ENCODE measurements around the gene ABCF3.

ABCF3 gene

DNA sequence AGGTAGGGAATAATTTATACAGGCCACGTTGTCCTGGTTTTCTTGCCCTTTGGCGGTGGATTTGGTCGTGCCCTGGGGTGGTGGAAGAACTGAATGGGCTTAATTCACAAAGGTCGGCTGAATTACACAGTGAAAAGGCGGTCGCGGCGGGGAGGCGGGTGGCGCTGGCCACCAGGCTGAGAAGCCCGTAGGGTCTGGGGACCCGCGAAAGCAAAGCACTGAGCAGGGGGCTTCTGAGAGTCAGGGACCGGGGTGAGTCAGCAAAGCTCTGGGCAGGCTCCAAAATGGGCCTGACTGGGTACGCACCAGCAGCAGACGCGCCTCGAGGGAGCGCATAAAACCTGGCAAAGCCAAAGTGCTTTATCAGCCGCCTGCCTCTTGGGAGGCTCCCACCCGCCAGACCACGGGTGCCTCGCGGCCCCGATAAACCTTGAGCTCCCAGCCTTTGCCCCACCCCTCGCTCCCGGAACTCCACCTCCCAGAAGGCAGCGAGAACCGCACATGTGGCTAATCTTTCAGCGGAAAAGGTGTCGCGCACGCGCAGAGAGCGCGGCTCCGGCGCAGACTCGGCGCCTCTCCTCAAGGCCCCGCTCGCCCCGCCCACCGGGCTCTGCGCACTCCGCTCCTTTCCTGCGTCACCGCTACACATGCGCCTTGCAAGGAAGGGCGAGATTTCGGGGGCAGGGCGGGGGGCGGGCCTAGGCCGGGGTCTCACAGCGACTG, 377 bp upstream of the ABCF3 start:
- peak; percentile 99 for DNase-seq (ENCODE audit: low read depth)

GRCh38 chr3:184186902-184187207, 856 bp downstream of the ABCF3 start:
- no peak for DNase-seq (ENCODE audit: low read depth)

- no peak for DNase-seq (ENCODE audit: low read depth)
Measured at GRCh38 chr3:184188080-184188479, 2.1 kb downstream of the ABCF3 start.

GRCh38 chr3:184189421-184189820, 3.4 kb downstream of the ABCF3 start:
- DNase-seq (ENCODE audit: low read depth): no peak

DNA sequence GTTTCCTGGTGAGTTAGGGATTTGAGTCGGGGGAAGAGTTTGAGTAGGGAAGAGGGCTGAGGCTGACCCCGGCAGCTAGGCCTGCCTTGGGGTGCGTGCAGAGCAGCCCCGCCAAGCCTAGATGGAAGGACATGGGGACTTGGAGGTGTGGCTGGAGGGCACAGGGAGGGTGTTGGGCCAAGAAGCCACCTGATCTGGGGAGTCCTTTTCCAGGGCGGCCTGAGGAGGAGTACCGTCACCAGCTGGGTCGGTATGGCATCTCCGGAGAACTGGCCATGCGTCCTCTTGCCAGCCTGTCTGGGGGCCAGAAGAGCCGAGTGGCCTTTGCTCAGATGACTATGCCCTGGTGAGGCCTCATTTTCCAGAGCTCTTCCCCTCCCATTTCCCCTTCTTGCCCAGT, 6.9 kb downstream of the ABCF3 start:
- no peak for DNase-seq (ENCODE audit: low read depth)

GRCh38 chr3:184193991-184194539, 8.1 kb downstream of the ABCF3 start:
- DNase-seq (ENCODE audit: low read depth): no peak

DNA sequence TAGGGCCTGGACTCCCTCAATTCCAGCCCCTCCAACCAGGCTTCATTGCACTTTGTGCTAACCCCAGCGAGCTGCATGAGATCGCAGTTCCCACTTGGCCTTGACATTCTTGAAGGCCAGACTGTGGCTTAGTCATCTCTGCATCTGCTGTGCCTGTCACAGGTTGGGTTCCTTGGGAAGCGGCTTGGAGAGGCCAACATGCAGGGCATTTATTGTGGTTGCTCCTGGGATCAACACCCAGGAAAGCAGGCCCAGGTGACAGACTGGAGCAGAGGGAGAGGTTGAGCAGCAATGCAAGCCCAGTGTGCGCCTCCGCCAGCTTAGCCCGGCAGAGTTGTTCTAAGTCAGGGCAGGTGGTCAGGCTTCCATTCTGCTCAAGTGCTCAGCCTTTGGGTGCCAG, 10.5 kb downstream of the ABCF3 start:
- DNase-seq (ENCODE audit: low read depth): no peak

DNA sequence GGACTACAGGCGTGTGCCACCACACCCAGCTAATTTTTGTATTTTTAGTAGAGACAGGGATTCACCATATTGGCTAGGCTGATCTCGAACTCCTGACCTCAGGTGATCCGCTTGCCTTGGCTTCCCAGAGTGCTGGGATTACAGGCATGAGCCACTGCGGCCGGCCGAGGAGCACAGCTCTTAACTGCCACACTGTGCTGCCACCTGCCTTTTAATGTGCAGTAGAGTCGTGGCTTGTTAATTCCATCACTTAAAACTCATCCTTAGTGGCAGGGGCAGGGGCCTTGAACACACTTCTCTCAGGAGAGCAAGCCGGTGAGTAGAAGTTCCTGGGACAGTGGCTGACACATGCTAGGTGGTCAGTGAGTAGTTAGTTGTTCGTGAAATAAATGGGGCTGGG, 12.5 kb downstream of the ABCF3 start:
- DNase-seq (ENCODE audit: low read depth): no peak

GRCh38 chr3:184200825-184201224, 14.8 kb downstream of the ABCF3 start:
- no peak for DNase-seq (ENCODE audit: low read depth)

DNA sequence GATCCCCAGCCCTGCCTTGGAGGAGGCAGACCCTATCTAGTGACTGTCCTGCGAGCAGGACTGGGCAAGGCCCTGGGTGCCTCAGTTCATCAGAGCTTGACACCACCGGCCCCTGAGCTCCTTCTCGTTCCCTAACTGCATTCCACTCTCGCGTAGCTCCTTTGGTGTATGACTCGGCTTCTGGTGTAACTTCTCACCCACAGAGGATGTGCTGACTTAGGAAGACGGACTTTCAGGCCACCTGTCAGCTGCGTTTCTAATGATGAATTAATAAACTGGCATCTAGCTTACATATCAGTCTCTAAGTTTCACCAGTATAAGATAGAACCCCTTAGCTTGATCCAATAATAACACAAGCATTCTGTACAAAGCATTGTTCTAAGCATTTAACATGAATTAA, 17.5 kb downstream of the ABCF3 start:
- no peak for DNase-seq (ENCODE audit: low read depth)

DNA sequence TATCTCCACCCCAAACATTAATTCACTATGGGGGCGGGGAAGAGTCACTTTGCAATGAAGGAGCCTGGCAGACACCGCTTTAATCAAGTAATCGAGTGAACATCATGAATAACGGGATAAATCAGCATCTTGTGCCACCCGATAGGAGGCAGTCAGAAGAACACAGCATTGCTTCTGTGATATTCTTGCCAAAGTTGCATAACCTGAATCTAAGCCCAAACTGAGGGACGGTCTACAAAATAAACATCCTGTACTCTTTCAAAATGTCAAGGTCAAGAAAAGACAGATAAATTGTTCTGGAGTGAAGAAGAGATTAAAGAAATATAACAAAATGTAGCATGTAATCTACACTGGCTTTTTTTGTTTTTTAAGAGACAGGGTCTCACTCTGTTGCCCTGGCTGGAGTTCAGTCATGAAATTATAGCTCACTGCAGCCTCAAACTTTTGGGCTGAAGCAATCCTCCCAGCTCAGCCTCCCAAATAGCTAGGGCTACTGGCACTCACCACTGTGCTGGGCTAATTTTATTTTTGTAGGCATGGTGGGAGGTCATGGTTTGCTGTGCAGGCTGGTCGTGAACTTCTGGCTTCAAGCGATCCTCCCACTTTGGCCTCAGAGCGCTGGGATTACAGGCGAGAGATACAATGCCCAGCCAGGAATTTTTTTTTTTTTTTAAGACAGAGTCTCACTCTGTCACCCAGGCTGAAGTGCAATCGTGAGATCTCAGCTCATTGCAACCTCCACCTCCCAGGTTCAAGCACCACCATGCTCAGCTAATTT, 23.3 kb downstream of the ABCF3 start:
- no peak for DNase-seq (ENCODE audit: low read depth)

DNA sequence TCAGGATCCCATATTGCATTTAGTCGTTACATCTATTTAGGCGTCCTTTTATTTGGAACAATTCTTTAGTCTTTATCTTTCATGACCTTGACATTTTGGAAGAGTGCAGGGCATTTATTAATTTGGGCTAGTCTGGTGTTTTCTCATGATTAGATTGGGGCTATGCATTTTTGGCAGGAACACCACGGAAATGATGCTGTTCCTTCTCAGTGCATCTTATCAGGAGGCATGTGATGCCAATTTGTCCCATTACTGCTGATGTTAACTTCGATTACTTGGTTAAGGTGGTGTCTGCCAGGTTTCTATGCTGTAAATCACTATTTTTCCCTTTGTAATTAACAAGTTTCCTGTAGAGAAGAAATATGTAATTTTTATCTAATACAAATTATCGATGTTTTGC, 25.3 kb downstream of the ABCF3 start:
- DNase-seq (ENCODE audit: low read depth): no peak

DNA sequence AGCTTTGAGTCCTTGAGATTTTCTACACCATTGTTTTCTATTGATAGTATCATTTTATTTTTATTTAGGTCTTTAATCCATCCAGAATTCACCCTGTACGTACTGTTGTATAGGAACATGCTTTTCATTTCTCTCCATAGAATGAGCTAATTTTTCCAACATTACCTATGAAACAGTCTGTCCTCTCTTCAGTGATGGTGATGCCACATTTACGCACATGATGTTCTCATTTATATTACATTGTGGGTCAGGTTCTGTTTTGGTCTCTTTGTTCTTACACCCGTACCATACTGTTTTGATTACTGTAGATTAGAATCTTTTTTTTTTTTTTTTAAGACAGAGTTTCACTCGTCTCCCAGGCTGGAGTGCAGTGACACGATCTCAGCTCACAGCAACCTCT, 25.7 kb downstream of the ABCF3 start:
- no peak for DNase-seq (ENCODE audit: low read depth)

- no peak for DNase-seq (ENCODE audit: low read depth)
Measured at GRCh38 chr3:184218814-184219213, 32.8 kb downstream of the ABCF3 start.

GRCh38 chr3:184222521-184222920, 36.5 kb downstream of the ABCF3 start:
- DNase-seq (ENCODE audit: low read depth): no peak

DNA sequence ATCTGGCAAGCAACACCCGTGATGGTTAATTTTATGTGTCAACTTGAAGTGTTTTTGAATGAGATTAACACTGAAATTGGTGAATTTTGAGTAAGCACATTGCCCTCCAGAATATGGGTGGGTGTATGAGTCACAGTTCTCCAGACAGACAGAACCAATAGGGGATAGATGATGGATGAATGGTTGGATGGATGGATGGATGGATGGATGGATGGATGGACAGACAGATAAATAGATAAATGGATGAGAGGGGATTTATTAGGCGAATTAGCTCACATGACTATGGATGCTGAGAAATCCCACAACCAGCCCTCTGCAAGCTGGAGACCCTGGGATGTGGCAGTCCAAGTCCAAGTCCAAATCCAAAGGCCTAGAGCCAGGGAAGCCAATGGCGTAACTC, 37.9 kb downstream of the ABCF3 start:
- no peak for DNase-seq (ENCODE audit: low read depth)

GRCh38 chr3:184227481-184227935, 41.5 kb downstream of the ABCF3 start:
- peak; percentile 52 for DNase-seq (ENCODE audit: low read depth)

DNA sequence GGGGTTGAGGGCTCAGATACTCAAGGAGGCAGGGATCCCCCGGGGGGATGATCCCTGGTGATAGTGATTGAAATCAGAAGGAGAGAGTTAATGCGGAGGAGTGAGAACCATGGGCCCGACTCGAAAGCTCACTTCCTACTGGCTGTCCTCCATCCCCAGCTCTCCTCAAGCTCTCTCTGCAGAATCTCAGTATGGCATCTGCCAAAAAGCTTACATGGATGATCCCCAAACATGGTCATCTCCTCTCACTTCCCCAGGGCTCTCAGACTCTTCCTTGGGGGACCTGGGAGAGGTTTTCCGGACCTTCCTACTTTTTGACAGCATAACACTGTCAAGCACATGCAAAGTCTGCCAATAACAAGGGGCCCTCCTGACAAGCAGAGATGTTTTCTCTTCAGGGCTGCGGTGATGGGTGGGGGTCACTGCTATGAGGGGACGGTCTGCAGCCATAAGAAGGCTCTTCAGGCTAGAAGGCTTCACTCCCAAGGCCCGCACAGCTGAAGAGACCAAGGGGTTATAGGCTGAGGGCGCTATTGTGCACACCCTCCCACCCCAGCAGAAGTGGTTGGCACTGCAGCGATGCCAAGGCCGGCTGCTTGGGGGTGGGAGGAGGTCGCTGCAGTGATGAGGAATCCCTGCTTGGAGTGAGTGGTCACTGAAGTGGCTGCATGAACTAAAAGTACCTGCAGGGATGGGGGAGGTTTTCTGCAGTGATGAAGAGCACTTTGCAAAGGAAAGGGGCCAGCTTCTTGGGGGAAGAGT, 42.6 kb downstream of the ABCF3 start:
- DNase-seq (ENCODE audit: low read depth): no peak

- DNase-seq (ENCODE audit: low read depth): peak; percentile 59
Measured at GRCh38 chr3:184229394-184230080, 43.5 kb downstream of the ABCF3 start, which contains the start of gene VWA5B2. TSS of gene VWA5B2 (plus strand) at chr3:184229585. CDS start at chr3:184230529, 944 bp downstream.

DNA sequence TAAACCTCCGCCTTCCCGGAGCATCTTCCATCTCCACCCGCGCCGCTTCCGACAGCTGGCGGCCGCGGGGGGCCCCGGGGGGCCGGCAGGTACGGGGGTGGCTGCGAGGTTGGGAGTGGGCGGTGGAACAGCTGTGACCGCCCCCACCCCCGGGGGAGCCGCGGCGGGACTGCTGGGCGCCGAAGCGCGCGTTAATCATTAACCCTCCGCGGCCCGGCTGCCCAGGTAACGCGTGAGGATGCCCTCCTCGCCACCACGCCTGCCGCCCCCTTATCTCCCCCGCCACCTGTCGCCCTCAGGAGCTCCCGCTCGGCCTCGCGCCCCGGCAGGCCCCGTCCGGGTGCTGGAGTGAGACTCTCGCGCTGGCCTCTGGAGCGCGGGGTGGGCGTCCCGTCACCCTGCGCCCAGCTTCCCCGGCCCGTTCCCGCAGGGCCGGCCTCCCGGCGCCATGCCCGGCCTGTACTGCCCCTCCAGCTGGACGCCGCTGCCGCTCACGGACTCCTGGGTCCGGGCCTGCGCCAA, 44.1 kb downstream of the ABCF3 start:
- DNase-seq (ENCODE audit: low read depth): no peak

DNA sequence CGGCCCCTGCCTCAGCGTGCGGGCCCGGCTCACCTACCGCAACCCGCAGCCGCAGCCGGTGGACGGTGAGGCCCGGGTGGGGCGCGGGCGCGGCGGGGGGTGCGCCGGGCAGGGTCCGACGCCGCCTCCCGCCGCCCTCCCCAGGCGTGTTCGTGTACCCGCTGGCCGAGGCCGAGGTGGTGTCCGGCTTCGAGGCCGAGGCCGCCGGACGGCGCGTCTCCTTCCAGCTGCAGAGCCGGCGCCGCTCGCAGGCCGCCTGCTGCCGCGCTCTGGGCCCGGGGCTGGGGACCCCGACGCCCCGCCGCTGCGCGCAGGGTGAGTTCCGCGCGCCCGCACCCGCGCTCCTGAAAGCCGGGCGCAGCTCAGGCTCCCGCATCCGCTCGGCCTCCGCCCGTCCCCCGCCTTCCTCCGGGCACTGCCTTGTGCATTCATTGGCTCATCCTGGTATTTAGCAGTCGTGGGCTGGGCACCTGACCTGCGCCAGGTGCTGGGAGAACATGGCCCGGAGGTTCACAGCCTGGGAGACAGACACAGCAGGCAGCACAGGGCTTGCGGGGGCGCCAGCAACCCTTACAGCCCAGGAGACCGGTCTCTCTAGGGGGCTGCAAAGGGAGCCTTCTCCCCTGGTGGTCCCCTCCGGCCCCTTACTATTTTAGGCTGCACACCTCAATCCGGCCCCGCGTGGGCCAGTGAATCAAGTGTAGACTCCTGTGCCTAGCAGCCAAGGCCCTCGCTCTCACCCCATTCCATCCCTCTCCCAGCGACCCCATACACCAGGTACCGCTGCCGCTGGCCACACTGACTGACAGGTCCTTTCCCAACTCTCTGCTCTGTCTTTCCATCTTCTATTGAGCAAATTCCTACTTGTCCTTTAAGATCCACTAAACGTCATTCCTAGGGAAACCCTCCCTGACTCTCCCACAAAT, 44.9 kb downstream of the ABCF3 start:
- DNase-seq (ENCODE audit: low read depth): no peak

All from activated T-cell treated with anti-CD3 and anti-CD28 coated beads for 24 hours (primary cell).